Transverse colon (tissue), 4 donors: ENCODE results near the gene ACACA. TPM values are rescaled to one million over a fixed set of nuclear protein-coding genes. Genes with fewer than 3 reads are reported as not detected.

Experiments used
- DNase-seq: peaks from one replicate; pipeline ENCODE4 v3.0.0-alpha.2; 2019
- H3K27ac ChIP-seq, 4 donors: fragments of 200-600 bp; sonication (generic); 2 replicates each; pipeline ENCODE4 v1.5.1; 2016 to 2018; ENCODE audit warnings: inconsistent platforms in 4 of 4
- H3K27me3 ChIP-seq: fragments of 200-600 bp; sonication (generic); 2 replicates; pipeline ENCODE4 v1.5.1; 2017; ENCODE audit warnings: inconsistent platforms
- H3K36me3 ChIP-seq, 4 donors: fragments of 200-600 bp; sonication (generic); 2 replicates each; pipeline ENCODE4 v1.5.1; 2017 to 2019; ENCODE audit warnings: inconsistent platforms in 4 of 4
- H3K4me1 ChIP-seq, 4 donors: fragments of 200-600 bp; sonication (generic); 2 replicates each; pipeline ENCODE4 v1.5.1; 2017 to 2020; ENCODE audit warnings: inconsistent platforms in 4 of 4
- H3K4me3 ChIP-seq, 4 donors: fragments of 200-600 bp; sonication (generic); 1 replicate in 1 of 4; 2 replicates in 3 of 4; pipeline versions ENCODE4 v1.5.1 to v1.6.1; 2017 to 2019; ENCODE audit warnings: inconsistent platforms in 4 of 4
- H3K9me3 ChIP-seq, 2 donors: fragments of 200-600 bp; sonication (generic); 2 replicates each; pipeline ENCODE4 v1.5.1; 2017 to 2019; ENCODE audit warnings: inconsistent platforms in 2 of 2
- EP300 ChIP-seq: sonication (generic); formaldehyde crosslinking; IDR thresholded peaks from one replicate; pipeline ENCODE4 v1.6.1; 2017; ENCODE audit warnings: antibody characterized with exemption, low read depth
- POLR2A ChIP-seq: fragments of 450-650 bp; IDR thresholded peaks from one replicate; pipeline ENCODE4 v1.6.1; 2016; ENCODE audit warnings: antibody characterized with exemption, mild to moderate bottlenecking, moderate library complexity
- POLR2AphosphoS5 ChIP-seq, 3 donors: sonication (generic); formaldehyde crosslinking; IDR thresholded peaks; one replicate each; pipeline ENCODE4 v1.6.1; 2016; ENCODE audit warnings: antibody characterized with exemption in 3 of 3
- WGBS, 2 donors: methylation state at CpG; one replicate each; pipeline ENCODE4 v1.1.5; 2018; ENCODE audit warnings: low coverage in 1 of 2; 5-methylcytosine and 5-hydroxymethylcytosine counted together
- in situ Hi-C, 4 donors: fragments of 200-750 bp; cut with MboI; loops; one replicate each; pipeline versions ENCODE4 v1.15.0 to v1.15.1; 2017; ENCODE audit warnings: low sequenced_read_pairs in 3 of 4, low pct_ligation_motif_present in 1 of 4, low pct_unique_long_range_greater_than_20kb in 1 of 4
- intact Hi-C: fragments of 100-400 bp; cut with DNase I; formaldehyde crosslinking; loops from one replicate; pipeline ENCODE4 v1.15.1; 2023; ENCODE audit warnings: low total_unique reads
- total RNA-seq, 4 donors: library from RNA; depleted of rRNA; stranded (reverse); fragments of >200 nt; gene quantifications; one replicate each; pipeline ENCODE4 v1.1.0, GENCODE V29; 2016
- TF ChIP-seq, protein P1 (sequence below), 5 experiments: fragments of 200-600 bp in 3 of 5; fragments of 450-650 bp in 2 of 5; sonication (generic) in 3 of 5; IDR thresholded peaks; 1 replicate in 2 of 5; 2 replicates in 3 of 5; pipeline ENCODE4 v1.5.1; 2016 to 2017; ENCODE audit warnings: antibody characterized with exemption in 5 of 5, inconsistent platforms in 3 of 5, mild to moderate bottlenecking in 2 of 5, moderate library complexity in 1 of 5

ACACA gene
- total RNA-seq, 4 donors from 2014 or later, result 21.7 to 173 (median 23.9) TPM

DNA sequence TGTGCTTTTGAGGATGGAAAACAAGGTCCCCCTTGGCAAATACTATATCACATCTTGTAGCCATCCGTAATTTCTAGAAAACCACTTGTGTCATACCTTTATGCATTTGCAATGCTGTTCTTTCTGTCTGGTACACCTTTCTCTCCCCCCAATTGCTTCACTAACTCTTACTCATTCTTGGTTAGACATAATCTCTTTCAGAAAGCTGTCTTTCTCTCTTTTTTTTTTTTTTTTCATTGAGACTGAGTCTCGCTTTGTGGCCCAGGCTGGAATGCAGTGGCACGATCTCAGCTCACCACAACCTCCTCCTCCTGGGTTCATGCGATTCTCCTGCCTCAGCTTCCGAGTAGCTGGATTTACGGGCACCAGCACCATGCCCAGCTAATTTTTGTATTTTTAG, 125.8 kb downstream of the ACACA start:
- Histone ChIP-seq H3K9me3 (no peaks in the 10 kb centered on the region), H3K4me1 (no peaks in the 10 kb centered on the region), H3K27me3 (no peaks in the 10 kb centered on the region), H3K4me3 (no peak overlapping the region), H3K27ac (no peak overlapping the region), H3K36me3 (peaks cover 0 to 10% (median 0%) of the 10 kb centered on the region in 4 donors)
- in situ Hi-C loops (no loop called here), intact Hi-C loops (no loop called here)
- no peak for DNase-seq
- 93 to 96% methylated on average over 6 of the region's 6 CpGs for WGBS, 2 donors
- TF ChIP-seq POLR2AphosphoS5 (IDR thresholded peaks at IDR 0.05) (no peak), EP300 (no peak), POLR2A (no peak)
- TF ChIP-seq, protein P1, sequence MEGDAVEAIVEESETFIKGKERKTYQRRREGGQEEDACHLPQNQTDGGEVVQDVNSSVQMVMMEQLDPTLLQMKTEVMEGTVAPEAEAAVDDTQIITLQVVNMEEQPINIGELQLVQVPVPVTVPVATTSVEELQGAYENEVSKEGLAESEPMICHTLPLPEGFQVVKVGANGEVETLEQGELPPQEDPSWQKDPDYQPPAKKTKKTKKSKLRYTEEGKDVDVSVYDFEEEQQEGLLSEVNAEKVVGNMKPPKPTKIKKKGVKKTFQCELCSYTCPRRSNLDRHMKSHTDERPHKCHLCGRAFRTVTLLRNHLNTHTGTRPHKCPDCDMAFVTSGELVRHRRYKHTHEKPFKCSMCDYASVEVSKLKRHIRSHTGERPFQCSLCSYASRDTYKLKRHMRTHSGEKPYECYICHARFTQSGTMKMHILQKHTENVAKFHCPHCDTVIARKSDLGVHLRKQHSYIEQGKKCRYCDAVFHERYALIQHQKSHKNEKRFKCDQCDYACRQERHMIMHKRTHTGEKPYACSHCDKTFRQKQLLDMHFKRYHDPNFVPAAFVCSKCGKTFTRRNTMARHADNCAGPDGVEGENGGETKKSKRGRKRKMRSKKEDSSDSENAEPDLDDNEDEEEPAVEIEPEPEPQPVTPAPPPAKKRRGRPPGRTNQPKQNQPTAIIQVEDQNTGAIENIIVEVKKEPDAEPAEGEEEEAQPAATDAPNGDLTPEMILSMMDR (IDR thresholded peaks at IDR 0.05), result no peak

DNA sequence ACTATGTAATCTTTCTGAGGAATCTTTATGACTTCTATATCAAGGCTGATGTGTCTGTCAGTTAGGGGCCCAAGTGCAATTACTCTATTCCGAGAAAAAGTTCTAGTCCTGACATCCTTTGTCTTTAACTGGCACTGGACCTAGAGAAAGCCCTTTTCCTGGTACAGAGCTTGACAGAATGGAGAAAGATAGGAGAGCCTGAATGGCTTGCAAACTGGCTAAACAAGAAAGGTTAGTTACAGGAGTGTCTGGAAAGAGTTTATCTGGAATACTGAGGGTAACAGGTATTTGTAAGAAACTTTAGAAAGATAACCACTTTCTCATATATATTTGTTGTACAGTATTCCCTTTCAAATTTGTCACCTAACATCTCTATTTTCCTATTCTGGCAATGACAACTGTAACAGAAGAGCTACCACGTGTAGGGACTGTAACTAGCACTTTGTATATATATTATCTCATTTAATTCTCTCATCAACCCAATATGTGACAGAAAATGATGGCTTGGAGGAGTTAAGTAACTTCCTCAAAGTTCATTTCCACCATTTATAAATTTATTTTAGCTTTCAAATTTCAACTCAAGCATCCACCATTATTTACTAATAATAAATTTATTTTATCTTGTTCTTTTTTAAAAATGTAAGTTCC, 128.3 kb downstream of the ACACA start:
- WGBS, 2 donors, result 48 to 61% methylated on average over 2 of the region's 2 CpGs
- H3K27ac ChIP-seq, result no peak overlapping the region
- peaks cover 0 to 15% (median 2%) of the 10 kb centered on the region in 4 donors for H3K4me1 ChIP-seq
- TF ChIP-seq, protein P1 (IDR thresholded peaks at IDR 0.05), result no peak
- no peak for TF ChIP-seq EP300
- no peak for TF ChIP-seq POLR2A
- no peak for TF ChIP-seq POLR2AphosphoS5 (IDR thresholded peaks at IDR 0.05)
- in situ Hi-C loops (no loop called here), intact Hi-C loops (no loop called here)
- H3K27me3 ChIP-seq, result no peaks in the 10 kb centered on the region
- no peak overlapping the region for H3K4me3 ChIP-seq
- H3K36me3 ChIP-seq, result peaks cover 0 to 10% (median 0%) of the 10 kb centered on the region in 4 donors
- no peak for DNase-seq
- no peaks in the 10 kb centered on the region for H3K9me3 ChIP-seq

DNA sequence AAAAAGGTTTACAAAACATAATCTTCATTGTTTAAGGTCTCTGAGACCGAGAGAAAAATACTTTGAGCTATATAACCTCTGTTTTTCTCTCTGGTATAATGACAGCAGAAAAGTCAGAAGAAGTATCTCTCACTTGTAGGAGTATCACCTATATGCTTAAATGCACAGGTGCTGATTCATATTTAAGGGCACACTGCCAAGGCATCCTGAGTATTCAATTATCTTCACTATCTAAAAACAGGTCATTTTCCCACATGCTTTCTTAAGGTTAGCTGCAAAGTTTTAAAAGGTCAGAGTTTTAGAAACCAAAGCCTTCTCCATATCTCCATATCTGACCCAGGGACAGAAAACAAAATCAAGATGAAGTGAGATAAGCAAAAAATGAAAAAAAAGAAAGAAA, 130.2 kb downstream of the ACACA start:
- no peak for DNase-seq
- peaks cover 0 to 20% (median 2%) of the 10 kb centered on the region in 4 donors for H3K4me1 ChIP-seq
- 62 to 83% methylated on average over 1 of the region's 1 CpG for WGBS, 2 donors
- no peak overlapping the region for H3K27ac ChIP-seq
- intact Hi-C loops, result no loop called here
- peaks cover 0 to 8% (median 0%) of the 10 kb centered on the region in 4 donors for H3K36me3 ChIP-seq
- H3K4me3 ChIP-seq, result no peak overlapping the region
- H3K9me3 ChIP-seq, result no peaks in the 10 kb centered on the region
- in situ Hi-C loops, result no loop called here
- TF ChIP-seq EP300 (no peak), POLR2A (no peak), POLR2AphosphoS5 (IDR thresholded peaks at IDR 0.05) (no peak)
- TF ChIP-seq, protein P1 (IDR thresholded peaks at IDR 0.05), result no peak
- no peaks in the 10 kb centered on the region for H3K27me3 ChIP-seq

DNA sequence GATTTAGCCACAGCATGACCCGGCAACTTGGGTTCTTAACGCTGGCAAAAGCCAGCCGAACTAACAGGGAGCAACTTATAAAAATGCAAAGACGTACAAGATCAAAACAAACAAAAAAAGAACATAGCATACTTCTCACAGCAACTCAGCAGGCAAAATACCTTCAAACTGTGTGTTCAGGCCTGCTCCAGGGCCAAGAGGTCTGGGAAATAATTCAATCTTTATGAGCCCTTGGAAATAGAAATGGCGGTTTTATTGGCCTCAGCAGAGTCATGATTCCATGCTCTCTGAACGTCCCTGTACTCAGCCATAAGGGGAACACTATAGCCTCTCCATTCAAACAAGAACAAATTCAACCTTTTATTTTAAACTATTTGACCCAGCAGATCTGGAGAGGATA, 132.2 kb downstream of the ACACA start:
- no peak for TF ChIP-seq POLR2A
- TF ChIP-seq, protein P1 (IDR thresholded peaks at IDR 0.05), result no peak
- TF ChIP-seq POLR2AphosphoS5 (IDR thresholded peaks at IDR 0.05), result no peak
- TF ChIP-seq EP300, result no peak
- in situ Hi-C loops, result no loop called here

More for the DNA sequence above, 132.2 kb downstream of the ACACA start:
- Histone ChIP-seq H3K36me3 (peaks cover 0 to 19% (median 0%) of the 10 kb centered on the region in 4 donors), H3K4me3 (no peak overlapping the region), H3K4me1 (peaks cover 0 to 20% (median 2%) of the 10 kb centered on the region in 4 donors), H3K27me3 (no peaks in the 10 kb centered on the region), H3K9me3 (no peaks in the 10 kb centered on the region), H3K27ac (no peak overlapping the region)
- intact Hi-C loops, result no loop called here
- DNase-seq, result no peak
- 57 to 73% methylated on average over 6 of the region's 6 CpGs for WGBS, 2 donors
